ENCODE measurements around the gene ZNF618.

ZNF618 gene, protein sequence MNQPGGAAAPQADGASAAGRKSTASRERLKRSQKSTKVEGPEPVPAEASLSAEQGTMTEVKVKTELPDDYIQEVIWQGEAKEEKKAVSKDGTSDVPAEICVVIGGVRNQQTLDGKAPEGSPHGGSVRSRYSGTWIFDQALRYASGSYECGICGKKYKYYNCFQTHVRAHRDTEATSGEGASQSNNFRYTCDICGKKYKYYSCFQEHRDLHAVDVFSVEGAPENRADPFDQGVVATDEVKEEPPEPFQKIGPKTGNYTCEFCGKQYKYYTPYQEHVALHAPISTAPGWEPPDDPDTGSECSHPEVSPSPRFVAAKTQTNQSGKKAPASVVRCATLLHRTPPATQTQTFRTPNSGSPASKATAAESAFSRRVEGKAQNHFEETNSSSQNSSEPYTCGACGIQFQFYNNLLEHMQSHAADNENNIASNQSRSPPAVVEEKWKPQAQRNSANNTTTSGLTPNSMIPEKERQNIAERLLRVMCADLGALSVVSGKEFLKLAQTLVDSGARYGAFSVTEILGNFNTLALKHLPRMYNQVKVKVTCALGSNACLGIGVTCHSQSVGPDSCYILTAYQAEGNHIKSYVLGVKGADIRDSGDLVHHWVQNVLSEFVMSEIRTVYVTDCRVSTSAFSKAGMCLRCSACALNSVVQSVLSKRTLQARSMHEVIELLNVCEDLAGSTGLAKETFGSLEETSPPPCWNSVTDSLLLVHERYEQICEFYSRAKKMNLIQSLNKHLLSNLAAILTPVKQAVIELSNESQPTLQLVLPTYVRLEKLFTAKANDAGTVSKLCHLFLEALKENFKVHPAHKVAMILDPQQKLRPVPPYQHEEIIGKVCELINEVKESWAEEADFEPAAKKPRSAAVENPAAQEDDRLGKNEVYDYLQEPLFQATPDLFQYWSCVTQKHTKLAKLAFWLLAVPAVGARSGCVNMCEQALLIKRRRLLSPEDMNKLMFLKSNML

DNA sequence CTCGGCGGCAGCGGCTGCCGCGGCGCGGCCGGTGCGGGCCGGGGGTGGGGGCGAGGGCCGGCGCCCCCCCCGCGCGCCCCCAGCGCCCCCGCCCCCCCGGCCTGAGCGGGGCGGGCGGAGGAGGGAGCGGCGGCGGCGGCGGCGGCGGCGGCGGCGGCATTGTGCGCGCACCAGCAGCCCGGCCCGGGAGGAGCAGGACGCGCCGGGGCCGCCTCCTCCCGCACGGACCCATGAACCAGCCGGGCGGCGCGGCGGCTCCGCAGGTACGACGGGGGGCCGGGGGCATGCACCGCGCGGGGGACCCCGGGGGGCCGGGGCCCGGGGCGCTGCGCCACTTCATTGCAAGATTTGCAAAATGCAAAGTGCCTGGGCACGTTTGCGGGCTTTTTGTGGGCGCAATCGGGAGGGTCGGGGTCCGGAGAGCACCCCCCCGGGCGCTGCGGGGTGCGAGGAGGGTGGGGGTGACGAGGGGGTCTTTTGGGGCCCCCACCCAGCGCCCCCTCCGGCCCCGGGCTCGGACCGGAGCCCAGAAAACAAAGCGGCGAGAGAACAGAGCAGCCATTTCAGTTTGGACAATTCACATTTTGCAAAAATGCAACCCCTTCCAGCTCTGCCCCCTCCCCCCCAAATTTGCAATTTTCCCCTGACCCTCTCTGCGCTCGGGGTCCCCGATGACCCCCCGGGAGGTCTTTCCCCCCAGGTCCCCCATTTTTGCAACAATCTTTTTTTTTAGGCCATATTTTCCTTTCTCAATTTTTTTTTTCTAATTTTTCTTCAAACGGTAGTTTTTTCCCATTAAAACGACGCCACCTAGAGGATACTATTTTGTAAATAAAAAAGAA is at the start of gene ZNF618:
Gene ZNF618 (plus strand): TSS at position 159 of the 842 bp plus-strand sequence. CDS start 72 bp downstream, at position 231.
- TF ChIP-seq, protein P1, sequence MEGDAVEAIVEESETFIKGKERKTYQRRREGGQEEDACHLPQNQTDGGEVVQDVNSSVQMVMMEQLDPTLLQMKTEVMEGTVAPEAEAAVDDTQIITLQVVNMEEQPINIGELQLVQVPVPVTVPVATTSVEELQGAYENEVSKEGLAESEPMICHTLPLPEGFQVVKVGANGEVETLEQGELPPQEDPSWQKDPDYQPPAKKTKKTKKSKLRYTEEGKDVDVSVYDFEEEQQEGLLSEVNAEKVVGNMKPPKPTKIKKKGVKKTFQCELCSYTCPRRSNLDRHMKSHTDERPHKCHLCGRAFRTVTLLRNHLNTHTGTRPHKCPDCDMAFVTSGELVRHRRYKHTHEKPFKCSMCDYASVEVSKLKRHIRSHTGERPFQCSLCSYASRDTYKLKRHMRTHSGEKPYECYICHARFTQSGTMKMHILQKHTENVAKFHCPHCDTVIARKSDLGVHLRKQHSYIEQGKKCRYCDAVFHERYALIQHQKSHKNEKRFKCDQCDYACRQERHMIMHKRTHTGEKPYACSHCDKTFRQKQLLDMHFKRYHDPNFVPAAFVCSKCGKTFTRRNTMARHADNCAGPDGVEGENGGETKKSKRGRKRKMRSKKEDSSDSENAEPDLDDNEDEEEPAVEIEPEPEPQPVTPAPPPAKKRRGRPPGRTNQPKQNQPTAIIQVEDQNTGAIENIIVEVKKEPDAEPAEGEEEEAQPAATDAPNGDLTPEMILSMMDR (IDR thresholded peaks at IDR 0.05; ENCODE audit: insufficient read depth, missing control alignments) = peak; percentile 39
- DNase-seq (ENCODE audit: insufficient read length, low spot score) (peak; percentile 35), FAIRE-seq (no peak)

DNA sequence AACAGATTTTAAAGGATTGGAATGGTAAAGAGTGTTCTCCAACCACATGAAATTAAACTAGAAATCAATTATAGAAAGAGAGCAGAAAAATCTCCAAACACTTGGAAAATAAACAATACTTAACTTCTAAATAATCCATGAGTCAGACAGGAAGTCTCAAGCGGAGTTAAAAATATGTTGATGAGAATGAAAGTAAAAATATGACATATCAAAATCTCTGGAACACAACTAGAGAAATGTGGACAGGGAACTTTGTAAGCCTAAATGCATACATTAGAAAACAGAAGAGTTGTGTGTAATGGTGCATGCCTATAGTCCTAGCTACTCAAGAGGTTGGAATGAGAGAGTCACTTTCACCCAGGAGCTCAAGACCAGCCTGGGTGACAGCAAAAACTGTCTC is 47.9 kb upstream of the ZNF618 start:
- TF ChIP-seq, protein P1 (IDR thresholded peaks at IDR 0.05; ENCODE audit: insufficient read depth, missing control alignments) = no peak
- no peak for DNase-seq (ENCODE audit: insufficient read length, low spot score)
- FAIRE-seq = no peak

DNA sequence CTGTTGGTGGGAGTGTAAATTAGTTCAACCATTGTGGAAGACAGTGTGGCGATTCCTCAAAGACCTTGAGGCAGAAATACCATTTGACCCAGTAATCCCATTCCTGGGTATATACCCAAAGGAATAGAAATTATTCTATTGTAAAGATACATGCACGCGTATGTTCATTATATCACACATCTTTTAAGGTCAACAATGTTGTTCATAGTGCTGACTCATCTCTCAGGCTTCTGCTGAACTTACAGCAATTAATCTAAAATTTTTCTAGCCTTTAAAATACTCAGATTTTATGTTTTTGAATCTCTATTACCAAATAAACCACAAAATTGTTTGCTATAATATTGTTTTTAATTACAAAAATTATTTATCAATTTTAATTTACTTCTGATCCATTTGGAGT is 38.8 kb upstream of the ZNF618 start:
- TF ChIP-seq, protein P1 (IDR thresholded peaks at IDR 0.05; ENCODE audit: insufficient read depth, missing control alignments) = no peak
- no peak for FAIRE-seq

DNA sequence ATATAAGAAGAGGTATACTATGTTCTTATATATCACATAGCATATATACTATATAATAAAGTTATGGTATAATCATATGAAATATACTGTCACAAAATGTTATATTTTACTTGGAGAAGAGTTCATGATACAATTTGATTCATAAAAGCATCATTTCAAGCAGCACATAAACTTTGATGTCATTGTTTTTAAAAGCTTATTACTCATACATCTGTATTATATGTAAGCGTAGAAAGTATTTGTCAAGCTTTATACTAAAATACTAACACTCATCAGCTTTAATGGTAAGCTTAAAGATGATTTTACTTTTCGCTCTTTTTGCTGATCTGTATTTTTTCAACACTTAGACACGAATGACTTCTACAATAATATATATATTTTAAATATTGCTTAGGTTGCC is 34.0 kb upstream of the ZNF618 start:
- TF ChIP-seq, protein P1 (IDR thresholded peaks at IDR 0.05; ENCODE audit: insufficient read depth, missing control alignments) = no peak
- DNase-seq (ENCODE audit: insufficient read length, low spot score) = no peak
- FAIRE-seq = no peak

More for the DNA sequence above, 38.8 kb upstream of the ZNF618 start:
- no peak for DNase-seq (ENCODE audit: insufficient read length, low spot score)

DNA sequence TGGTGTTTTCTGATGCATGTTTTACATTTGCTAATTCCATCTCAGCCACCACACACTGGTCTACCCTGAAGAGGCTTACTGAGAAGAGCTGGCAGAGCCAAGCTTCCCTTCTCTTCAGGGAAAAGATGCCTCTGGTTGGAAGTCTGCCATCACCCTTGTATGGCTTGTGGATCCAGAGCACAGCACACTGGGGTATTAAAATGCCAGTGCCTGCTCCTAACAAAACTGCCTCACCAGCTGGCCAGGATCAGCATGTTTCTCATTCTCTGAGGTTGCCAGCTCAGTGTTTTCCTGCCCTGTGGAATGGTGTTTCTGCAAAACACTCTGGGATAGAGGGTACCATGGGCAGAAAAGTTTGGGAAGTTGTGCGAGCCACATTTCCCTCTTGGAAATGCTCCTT is 31.6 kb upstream of the ZNF618 start:
- no peak for DNase-seq (ENCODE audit: insufficient read length, low spot score)
- FAIRE-seq = no peak
- TF ChIP-seq, protein P1 (IDR thresholded peaks at IDR 0.05; ENCODE audit: insufficient read depth, missing control alignments) = no peak

DNA sequence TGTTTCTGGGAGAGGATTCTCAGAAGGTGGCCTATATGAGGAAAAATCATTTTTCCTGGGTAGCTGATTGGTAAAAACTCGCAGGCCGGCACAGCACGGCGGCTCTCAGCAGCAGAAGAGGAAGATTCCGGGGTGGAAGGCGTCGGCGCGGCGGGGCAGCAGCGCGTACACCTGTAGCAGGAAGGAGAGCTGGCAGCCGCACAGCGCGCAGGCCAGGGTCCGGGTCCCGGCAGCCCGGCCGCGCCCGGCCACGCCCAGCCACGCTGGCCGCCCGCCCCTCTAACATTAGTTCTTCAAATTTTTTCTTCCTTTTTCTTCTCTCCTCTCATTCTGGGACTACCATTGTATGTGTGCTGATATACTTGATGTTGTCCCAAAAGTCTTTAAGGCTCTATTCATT is 24.8 kb upstream of the ZNF618 start:
- DNase-seq (ENCODE audit: insufficient read length, low spot score) = no peak
- FAIRE-seq = no peak
- TF ChIP-seq, protein P1 (IDR thresholded peaks at IDR 0.05; ENCODE audit: insufficient read depth, missing control alignments) = no peak
